GM18909 (cell line): ENCODE results near the gene ACADVL.
"Not testable (repeated sequence)": the region's sequence is repeated elsewhere in the genome, so short reads cannot be mapped to it uniquely, and the experiment has no call there.

Source experiments
- ATAC-seq: cut with Tn5 transposase; IDR thresholded peaks from one replicate; pipeline ENCODE4 v1.9.1; 2021; ENCODE audit warnings: mild to moderate bottlenecking; ENCODE audit not compliant: unreplicated experiment, poor library complexity

Gene ACADVL

GRCh38 chr17:7219812-7220592, at the start of gene ACADVL, which contains the start of gene DLG4:
ACADVL (plus strand) TSS chr17:7219938; CDS start chr17:7219985, 47 bp downstream.
DLG4 (minus strand) TSS chr17:7219836.
- ATAC-seq: no peak

- not testable (repeated sequence) for ATAC-seq
These were observed 47.1 kb upstream of the ACADVL start for GRCh38 chr17:7172522-7173191.

GRCh38 chr17:7173687-7174602, 45.8 kb upstream of the ACADVL start:
- ATAC-seq: no peak

GRCh38 chr17:7174603-7175326, 45.0 kb upstream of the ACADVL start:
- ATAC-seq: no peak

GRCh38 chr17:7175330-7175733, 44.4 kb upstream of the ACADVL start:
- ATAC-seq: no peak

GRCh38 chr17:7176107-7176840, 43.5 kb upstream of the ACADVL start:
- ATAC-seq: no peak

- ATAC-seq: no peak
These were observed 42.9 kb upstream of the ACADVL start for GRCh38 chr17:7176841-7177190.

- no peak for ATAC-seq
These were observed 42.4 kb upstream of the ACADVL start for GRCh38 chr17:7177191-7177953.

GRCh38 chr17:7177954-7178477, 41.7 kb upstream of the ACADVL start:
- no peak for ATAC-seq

- ATAC-seq: no peak
These were observed 40.8 kb upstream of the ACADVL start for GRCh38 chr17:7178973-7179316.

GRCh38 chr17:7179317-7180254, 40.2 kb upstream of the ACADVL start, which contains the start of gene ASGR1:
ASGR1 (minus strand) TSS chr17:7179370; CDS start chr17:7178563, 807 bp downstream.
- ATAC-seq: no peak

GRCh38 chr17:7182101-7182500, 37.6 kb upstream of the ACADVL start:
- not testable (repeated sequence) for ATAC-seq

GRCh38 chr17:7183433-7184090, 36.2 kb upstream of the ACADVL start:
- no peak for ATAC-seq

GRCh38 chr17:7184091-7184488, 35.6 kb upstream of the ACADVL start:
- no peak for ATAC-seq

GRCh38 chr17:7184647-7185046, 35.1 kb upstream of the ACADVL start:
- no peak for ATAC-seq

- ATAC-seq: no peak
These were observed 33.5 kb upstream of the ACADVL start for GRCh38 chr17:7186241-7186640.
